Smooth muscle cell (in vitro differentiated cells): Measurements from ENCODE around the gene PAM16. TPM values are rescaled to one million over a fixed set of nuclear protein-coding genes. Genes with fewer than 3 reads are reported as not detected.

Experiments
- DNase-seq: peaks from one replicate; lab custom pipeline; 2025; ENCODE audit not compliant: unreplicated experiment; lab: John Stamatoyannopoulos, UW
- H2AFZ ChIP-seq: fragments of 200-600 bp; sonication (generic); 2 replicates; pipeline ENCODE4 v1.6.0; 2016; ENCODE audit warnings: antibody characterized with exemption, low read depth, mild to moderate bottlenecking
- H3F3A ChIP-seq: fragments of 200-600 bp; sonication (generic); 2 replicates; pipeline ENCODE4 v1.6.0; 2017; ENCODE audit warnings: antibody characterized with exemption, low read depth
- H3K27ac ChIP-seq: fragments of 200-600 bp; sonication (generic); 2 replicates; pipeline ENCODE4 v1.5.1; 2016; ENCODE audit warnings: low read depth, mild to moderate bottlenecking
- H3K27me3 ChIP-seq: fragments of 200-600 bp; sonication (generic); 2 replicates; pipeline ENCODE4 v1.6.1; 2016; ENCODE audit warnings: low read depth, mild to moderate bottlenecking
- H3K36me3 ChIP-seq: fragments of 200-600 bp; sonication (generic); 2 replicates; pipeline ENCODE4 v1.5.1; 2016; ENCODE audit warnings: low read depth
- H3K4me1 ChIP-seq: fragments of 200-600 bp; sonication (generic); 2 replicates; pipeline ENCODE4 v1.5.1; 2016; ENCODE audit warnings: low read depth
- H3K4me2 ChIP-seq: fragments of 200-600 bp; sonication (generic); 2 replicates; pipeline ENCODE4 v1.6.0; 2016; ENCODE audit warnings: mild to moderate bottlenecking
- H3K4me3 ChIP-seq: fragments of 200-600 bp; sonication (generic); 2 replicates; pipeline ENCODE4 v1.5.1; 2016; ENCODE audit warnings: mild to moderate bottlenecking
- H3K79me2 ChIP-seq: fragments of 200-600 bp; sonication (generic); 2 replicates; pipeline ENCODE4 v1.6.0; 2016; ENCODE audit warnings: low read depth, mild to moderate bottlenecking
- H3K9ac ChIP-seq: fragments of 200-600 bp; sonication (generic); 2 replicates; pipeline ENCODE4 v1.6.0; 2016; ENCODE audit warnings: low read depth
- H3K9me3 ChIP-seq: fragments of 200-600 bp; sonication (generic); replicated peaks from 2 replicates; pipeline ENCODE4 v1.5.1; 2016; ENCODE audit warnings: low read depth
- H4K20me1 ChIP-seq: fragments of 200-600 bp; sonication (generic); 2 replicates; pipeline ENCODE4 v1.6.0; 2016; ENCODE audit warnings: low read depth
- WGBS: methylation state at CpG from one replicate; pipeline ENCODE4 v1.1.7; 2016; ENCODE audit warnings: low lambda C conversion rate; 5-methylcytosine and 5-hydroxymethylcytosine counted together
- polyA plus RNA-seq: library from polyadenylated mRNA; unstranded; fragments of >200 nt; fragmentation: Nextera tagmentation; extraction: Ambion mirVana; gene quantifications from 2 replicates; pipeline ENCODE4 v1.2.1, GENCODE V29; 2016
- total RNA-seq: library from RNA; depleted of rRNA; stranded (reverse); fragments of >200 nt; gene quantifications from 2 replicates; pipeline ENCODE4 v1.2.3, GENCODE V29; 2014
- TF ChIP-seq, protein P1 (sequence below): fragments of 200-600 bp; sonication (generic); IDR thresholded peaks from 2 replicates; pipeline ENCODE4 v1.5.1; 2017; ENCODE audit warnings: borderline replicate concordance, mild to moderate bottlenecking, antibody characterized with exemption; ENCODE audit not compliant: insufficient read depth, poor library complexity, severe bottlenecking

The PAM16 gene
- total and polyA plus RNA-seq, 2 experiments from 2014 or later, result 29.6 to 47.7 TPM

DNA sequence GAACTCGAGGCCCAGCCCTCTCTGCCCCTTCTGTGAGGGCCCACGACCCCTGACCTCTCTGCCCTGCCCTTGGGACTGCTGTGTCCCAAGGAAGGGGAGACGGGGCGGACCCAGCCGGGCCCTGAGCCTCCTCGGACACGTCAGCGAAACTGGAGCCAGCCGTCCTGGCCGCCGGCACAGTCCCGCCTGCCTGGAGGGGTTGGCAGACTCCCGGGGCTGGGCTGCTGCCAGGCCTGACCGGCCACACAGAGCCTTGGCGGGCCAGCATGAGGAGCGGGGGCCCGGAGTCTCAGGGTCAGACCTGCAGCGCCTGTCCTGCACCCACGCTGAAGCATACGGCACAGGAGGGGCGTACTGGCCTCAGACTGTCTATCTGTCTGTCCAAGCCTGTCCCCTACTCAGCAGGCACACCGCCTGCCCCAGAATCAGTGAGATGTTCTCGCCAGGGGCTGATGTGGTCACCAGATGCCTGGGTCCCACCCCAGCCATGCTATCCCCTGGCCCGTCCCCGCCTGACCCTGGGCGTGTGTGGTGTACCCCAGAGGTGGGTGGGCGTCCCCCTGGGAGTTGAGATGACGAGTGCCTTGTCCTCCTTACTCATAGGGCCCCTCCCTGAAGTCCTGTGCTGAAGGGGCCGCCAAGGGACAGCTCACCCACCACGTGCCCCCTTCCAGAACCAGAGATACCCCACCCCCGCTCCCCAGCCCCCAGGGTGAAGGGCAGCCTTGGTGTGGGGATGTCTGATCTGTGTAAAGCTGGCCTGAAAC is 25.2 kb upstream of the PAM16 start:
- Histone ChIP-seq H3K4me3 (no peak overlapping the region), H4K20me1 (peaks cover 94% of the 10 kb centered on the region), H3K27me3 (no peaks in the 10 kb centered on the region), H3K9ac (no peak overlapping the region), H3K36me3 (no peaks in the 10 kb centered on the region), H2AFZ (no peak overlapping the region), H3K27ac (peak overlapping the region; percentile 67), H3K79me2 (peaks cover 73% of the 10 kb centered on the region), H3K4me2 (peak overlapping the region; percentile 40), H3K9me3 (no peaks in the 10 kb centered on the region), H3F3A (no peaks in the 10 kb centered on the region), H3K4me1 (peaks cover 27% of the 10 kb centered on the region)
- DNase-seq, result no peak
- 86% methylated on average over 31 of the region's 31 CpGs for WGBS
- TF ChIP-seq, protein P1, sequence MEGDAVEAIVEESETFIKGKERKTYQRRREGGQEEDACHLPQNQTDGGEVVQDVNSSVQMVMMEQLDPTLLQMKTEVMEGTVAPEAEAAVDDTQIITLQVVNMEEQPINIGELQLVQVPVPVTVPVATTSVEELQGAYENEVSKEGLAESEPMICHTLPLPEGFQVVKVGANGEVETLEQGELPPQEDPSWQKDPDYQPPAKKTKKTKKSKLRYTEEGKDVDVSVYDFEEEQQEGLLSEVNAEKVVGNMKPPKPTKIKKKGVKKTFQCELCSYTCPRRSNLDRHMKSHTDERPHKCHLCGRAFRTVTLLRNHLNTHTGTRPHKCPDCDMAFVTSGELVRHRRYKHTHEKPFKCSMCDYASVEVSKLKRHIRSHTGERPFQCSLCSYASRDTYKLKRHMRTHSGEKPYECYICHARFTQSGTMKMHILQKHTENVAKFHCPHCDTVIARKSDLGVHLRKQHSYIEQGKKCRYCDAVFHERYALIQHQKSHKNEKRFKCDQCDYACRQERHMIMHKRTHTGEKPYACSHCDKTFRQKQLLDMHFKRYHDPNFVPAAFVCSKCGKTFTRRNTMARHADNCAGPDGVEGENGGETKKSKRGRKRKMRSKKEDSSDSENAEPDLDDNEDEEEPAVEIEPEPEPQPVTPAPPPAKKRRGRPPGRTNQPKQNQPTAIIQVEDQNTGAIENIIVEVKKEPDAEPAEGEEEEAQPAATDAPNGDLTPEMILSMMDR, result no peak

DNA sequence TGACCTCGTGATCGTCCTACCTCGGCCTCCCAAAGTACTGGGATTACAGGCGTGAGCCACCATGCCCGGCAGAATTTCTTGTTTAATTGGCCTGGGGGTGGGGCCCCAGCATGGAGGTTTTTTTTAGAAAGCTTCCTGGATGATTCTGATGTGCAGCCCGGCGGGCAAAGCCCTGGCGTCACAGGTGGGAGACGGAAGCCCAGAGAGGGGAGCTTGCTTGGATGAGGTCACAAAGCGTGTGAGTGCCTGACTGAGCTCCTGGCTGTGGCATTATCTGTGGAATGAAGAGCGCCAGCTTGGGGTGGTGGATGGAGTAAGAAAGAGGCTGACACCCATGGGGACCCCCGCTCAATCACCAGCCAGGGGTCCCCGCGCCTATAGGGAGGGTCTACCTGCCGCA is 24.6 kb upstream of the PAM16 start:
- H3K4me3 ChIP-seq, result no peak overlapping the region
- H3K27ac ChIP-seq, result peak overlapping the region; percentile 67
- no peak overlapping the region for H3K9ac ChIP-seq
- no peak overlapping the region for H2AFZ ChIP-seq
- peaks cover 88% of the 10 kb centered on the region for H4K20me1 ChIP-seq
- peaks cover 31% of the 10 kb centered on the region for H3K4me1 ChIP-seq
- no peaks in the 10 kb centered on the region for H3F3A ChIP-seq
- 85% methylated on average over 14 of the region's 15 CpGs for whole genome bisulfite sequencing
- TF ChIP-seq, protein P1, result no peak
- DNase-seq, result no peak
- peak overlapping the region; percentile 40 for H3K4me2 ChIP-seq
- H3K27me3 ChIP-seq, result no peaks in the 10 kb centered on the region
- peaks cover 73% of the 10 kb centered on the region for H3K79me2 ChIP-seq
- H3K36me3 ChIP-seq, result no peaks in the 10 kb centered on the region
- H3K9me3 ChIP-seq, result no peaks in the 10 kb centered on the region

DNA sequence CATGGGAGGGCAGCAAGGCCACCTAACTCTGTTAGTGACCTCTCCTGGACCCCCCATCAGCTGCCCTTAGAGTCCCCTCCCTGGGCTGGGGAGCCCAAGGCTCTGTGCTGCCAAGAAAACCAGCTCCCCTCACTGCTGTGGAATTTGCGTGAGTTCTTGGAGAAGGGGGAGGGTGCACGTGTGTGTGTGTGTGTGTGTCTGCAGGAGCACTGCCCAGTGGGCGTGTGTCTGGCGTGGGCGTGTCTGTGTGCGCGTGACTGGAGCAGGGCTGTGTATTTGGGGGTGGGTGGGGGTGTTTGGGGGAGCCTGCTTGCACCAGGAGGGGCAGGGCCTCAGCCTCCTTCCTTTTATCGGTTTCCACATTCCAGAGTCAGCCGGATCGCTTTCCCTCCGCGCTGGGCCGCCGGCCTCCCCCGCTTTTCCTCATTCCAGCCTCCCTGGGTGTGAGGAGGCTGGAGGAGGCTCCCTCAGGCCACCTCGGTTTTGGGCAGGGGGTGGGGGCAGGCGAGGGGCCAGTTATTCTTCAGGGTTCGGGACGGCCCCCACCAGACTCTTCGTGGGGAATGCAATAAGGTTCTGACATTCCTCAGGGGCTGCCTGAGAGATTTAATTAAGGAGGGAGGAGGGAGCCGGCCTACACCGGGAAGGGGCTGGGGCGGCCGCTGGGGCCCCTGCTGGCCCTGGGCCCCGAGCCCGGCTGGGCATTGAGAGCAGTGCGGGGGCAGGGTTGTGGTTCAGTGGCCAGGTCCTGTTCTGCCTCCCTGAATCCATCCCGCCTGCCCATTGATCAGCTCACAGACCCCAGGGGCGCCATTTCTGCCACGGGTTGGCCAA is 23.0 kb upstream of the PAM16 start:
- H3K4me3 ChIP-seq, result peak overlapping the region; percentile 86
- peak; percentile 47 for DNase-seq
- peaks cover 31% of the 10 kb centered on the region for H3K4me1 ChIP-seq
- peaks cover 3% of the 10 kb centered on the region for H3F3A ChIP-seq
- H3K4me2 ChIP-seq, result peak overlapping the region; percentile 97
- TF ChIP-seq, protein P1, result no peak
- no peaks in the 10 kb centered on the region for H3K36me3 ChIP-seq
- no peaks in the 10 kb centered on the region for H3K27me3 ChIP-seq
- peaks cover 72% of the 10 kb centered on the region for H4K20me1 ChIP-seq
- no peaks in the 10 kb centered on the region for H3K9me3 ChIP-seq
- peak overlapping the region; percentile 93 for H3K27ac ChIP-seq
- no peak overlapping the region for H2AFZ ChIP-seq
- WGBS, result 14% methylated on average over 26 of the region's 30 CpGs
- H3K9ac ChIP-seq, result peak overlapping the region; percentile 81
- H3K79me2 ChIP-seq, result peaks cover 68% of the 10 kb centered on the region
